Ishikawa (cell line): Measurements from ENCODE around the gene SH3BP4.

Experiments used
- CEBPB ChIP-seq: IDR thresholded peaks from 2 replicates; pipeline ENCODE4 v1.6.1; 2012
- CREB1 ChIP-seq: IDR thresholded peaks from 2 replicates; pipeline ENCODE4 v1.6.1; 2012; ENCODE audit warnings: low read depth
- NFIC ChIP-seq: IDR thresholded peaks from 2 replicates; pipeline ENCODE4 v1.6.1; 2012
- RAD21 ChIP-seq: IDR thresholded peaks from 2 replicates; pipeline ENCODE4 v1.6.1; 2012; ENCODE audit warnings: low read depth
- REST ChIP-seq: IDR thresholded peaks from 2 replicates; pipeline ENCODE4 v1.6.1; 2012; ENCODE audit warnings: low read depth, mild to moderate bottlenecking
- TAF1 ChIP-seq: IDR thresholded peaks from 2 replicates; pipeline ENCODE4 v1.6.1; 2012; ENCODE audit warnings: low read depth, mild to moderate bottlenecking
- TCF12 ChIP-seq: IDR thresholded peaks from 2 replicates; pipeline ENCODE4 v1.6.1; 2012; ENCODE audit warnings: low read depth
- TEAD4 ChIP-seq: IDR thresholded peaks from 2 replicates; pipeline ENCODE4 v1.6.1; 2012
- YY1 ChIP-seq: IDR thresholded peaks from 2 replicates; pipeline ENCODE4 v1.6.1; 2012; ENCODE audit warnings: low read depth
- ZBTB7A ChIP-seq: IDR thresholded peaks from 2 replicates; pipeline ENCODE4 v1.6.1; 2012; ENCODE audit warnings: low read depth
- TF ChIP-seq, protein P1 (sequence below): IDR thresholded peaks from 2 replicates; pipeline ENCODE4 v1.6.1; 2012
- TF ChIP-seq, protein P2 (sequence below): IDR thresholded peaks from 2 replicates; pipeline ENCODE4 v1.6.1; 2012

DNA sequence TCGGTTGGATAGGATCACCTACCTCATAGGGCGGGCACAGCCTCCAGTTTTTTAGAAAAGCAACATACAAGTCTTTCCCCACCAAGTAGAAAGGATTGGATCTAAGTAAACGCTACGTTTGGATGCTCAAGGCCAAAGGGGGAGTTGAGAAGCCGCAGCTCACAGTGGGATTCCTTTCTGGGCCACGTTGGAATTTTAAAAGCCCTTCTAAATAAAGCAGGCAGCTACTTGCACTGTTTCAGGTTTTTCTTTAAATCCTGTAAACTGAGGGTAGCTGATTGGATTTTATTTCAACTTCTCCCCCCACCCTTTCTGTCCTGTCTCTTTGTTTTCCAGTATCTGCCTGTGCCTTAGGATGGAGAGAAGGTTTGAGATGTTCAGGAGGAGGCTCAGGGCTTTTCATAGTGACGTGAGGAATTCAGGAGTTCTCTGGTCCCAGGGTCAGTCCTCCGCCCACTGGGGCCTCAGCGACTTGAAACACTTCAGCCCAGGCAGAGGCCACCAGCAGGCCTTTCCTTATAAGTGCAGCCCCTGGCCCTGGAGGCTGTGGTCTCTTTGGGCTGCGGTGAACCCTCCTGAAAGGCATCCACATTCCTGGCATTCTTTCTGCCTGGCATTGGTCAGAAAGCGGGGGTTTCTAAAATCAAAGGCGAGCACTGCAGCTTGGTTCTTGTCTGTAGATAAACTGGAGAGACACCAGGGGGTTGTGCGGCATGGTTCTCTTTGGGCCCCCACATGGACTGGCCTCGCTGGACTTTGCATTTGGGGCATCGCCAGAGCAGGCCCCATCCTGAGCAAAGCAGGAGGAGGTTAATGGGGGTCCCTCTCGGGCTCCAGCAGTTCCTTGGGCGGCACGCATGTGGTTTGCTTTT lies 44.5 kb downstream of the SH3BP4 start:
- TF ChIP-seq CREB1 (no peak), REST (no peak), RAD21 (no peak), CEBPB (no peak), ZBTB7A (peak; percentile 63; the same call in 1 of the 2 replicates), TAF1 (no peak), NFIC (peak; percentile 27), TEAD4 (peak; percentile 96), TCF12 (peak; percentile 51), YY1 (no peak)
- TF ChIP-seq, protein P1, sequence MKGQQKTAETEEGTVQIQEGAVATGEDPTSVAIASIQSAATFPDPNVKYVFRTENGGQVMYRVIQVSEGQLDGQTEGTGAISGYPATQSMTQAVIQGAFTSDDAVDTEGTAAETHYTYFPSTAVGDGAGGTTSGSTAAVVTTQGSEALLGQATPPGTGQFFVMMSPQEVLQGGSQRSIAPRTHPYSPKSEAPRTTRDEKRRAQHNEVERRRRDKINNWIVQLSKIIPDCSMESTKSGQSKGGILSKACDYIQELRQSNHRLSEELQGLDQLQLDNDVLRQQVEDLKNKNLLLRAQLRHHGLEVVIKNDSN, result no peak
- TF ChIP-seq, protein P2, sequence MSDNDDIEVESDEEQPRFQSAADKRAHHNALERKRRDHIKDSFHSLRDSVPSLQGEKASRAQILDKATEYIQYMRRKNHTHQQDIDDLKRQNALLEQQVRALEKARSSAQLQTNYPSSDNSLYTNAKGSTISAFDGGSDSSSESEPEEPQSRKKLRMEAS, result no peak
